H1 (cell line): ENCODE results near the gene SCGB3A1. TPM values are rescaled to one million over a fixed set of nuclear protein-coding genes. Genes with fewer than 3 reads are reported as not detected.

Experiments used
- CTCF ChIA-PET: fragments of 300-600 bp; sonication (Branson Sonifier 250); formaldehyde crosslinking; loops from one replicate; lab custom pipeline; 2021; ENCODE audit not compliant: partially characterized antibody; lab: Charles Lee
- POLR2A ChIA-PET: fragments of 300-600 bp; sonication (Branson Sonifier 250); formaldehyde crosslinking; loops from one replicate; lab custom pipeline; 2021; ENCODE audit warnings: inconsistent platforms; ENCODE audit not compliant: partially characterized antibody; lab: Charles Lee
- DNase-seq, 2 experiments: peaks; one replicate each; pipeline versions ENCODE4 v3.0.0 to v3.0.0-alpha.2; 2010 to 2022; ENCODE audit warnings: low spot score in 2 of 2, low read depth in 1 of 2, mixed read lengths in 1 of 2
- FAIRE-seq: peaks from 2 replicates; lab custom pipeline; 2011; peaks lifted over from hg19 to GRCh38; lab: Jason Lieb, UNC
- H2AFZ ChIP-seq: 2 replicates; pipeline ENCODE4 v1.8.1; 2012; ENCODE audit warnings: low read length, inconsistent platforms
- H2AK5ac ChIP-seq: 2 replicates; pipeline ENCODE4 v1.6.1; 2013; ENCODE audit warnings: low read depth, low read length
- H2BK120ac ChIP-seq: replicated peaks from 2 replicates; pipeline ENCODE3; 2013; ENCODE audit warnings: low read depth, low read length, inconsistent platforms
- H2BK12ac ChIP-seq: 2 replicates; pipeline ENCODE4 v1.6.1; 2013; ENCODE audit warnings: low read depth, low read length
- H2BK15ac ChIP-seq: 2 replicates; pipeline ENCODE4 v1.6.1; 2013; ENCODE audit warnings: low read length
- H2BK20ac ChIP-seq: 2 replicates; pipeline ENCODE4 v1.6.1; 2013; ENCODE audit warnings: low read length
- H2BK5ac ChIP-seq: 2 replicates; pipeline ENCODE4 v1.6.1; 2013; ENCODE audit warnings: low read depth, low read length
- H3K14ac ChIP-seq: 2 replicates; pipeline ENCODE4 v1.6.1; 2013; ENCODE audit warnings: inconsistent platforms; ENCODE audit not compliant: insufficient read length
- H3K18ac ChIP-seq: 2 replicates; pipeline ENCODE4 v1.6.1; 2013; ENCODE audit warnings: low read length; ENCODE audit errors: extremely low read depth
- H3K23ac ChIP-seq: 2 replicates; pipeline ENCODE4 v1.6.1; 2013; ENCODE audit warnings: inconsistent platforms; ENCODE audit not compliant: insufficient read length
- H3K23me2 ChIP-seq: 2 replicates; pipeline ENCODE4 v1.6.1; 2013; ENCODE audit warnings: low read depth, low read length
- H3K27ac ChIP-seq: 2 replicates; pipeline ENCODE4 v1.6.1; 2011; ENCODE audit warnings: low read depth, low read length, inconsistent platforms
- H3K27me3 ChIP-seq, 4 experiments: replicated peaks in 1 of 4; 1 replicate in 1 of 4; 2 replicates in 3 of 4; pipeline versions ENCODE4 v1.6.1 to v1.8.1; 2011 to 2013; ENCODE audit warnings: low read length in 3 of 4, mild to moderate bottlenecking in 3 of 4, inconsistent platforms in 2 of 4, mixed read lengths in 2 of 4, moderate library complexity in 1 of 4; ENCODE audit not compliant: control insufficient read depth in 3 of 4, insufficient read depth in 3 of 4; ENCODE audit errors: extremely low read depth in 1 of 4
- H3K36me3 ChIP-seq, 4 experiments: 2 replicates each; pipeline versions ENCODE4 v1.6.1 to v1.8.1; 2011 to 2013; ENCODE audit warnings: mild to moderate bottlenecking in 4 of 4, low read length in 3 of 4, moderate library complexity in 2 of 4, control low read depth in 1 of 4, inconsistent platforms in 1 of 4; ENCODE audit not compliant: insufficient read depth in 4 of 4, control insufficient read depth in 2 of 4
- H3K4ac ChIP-seq: replicated peaks from 2 replicates; pipeline ENCODE3; 2013; ENCODE audit warnings: low read length, low read depth, mixed read lengths, inconsistent platforms; ENCODE audit not compliant: insufficient read length
- H3K4me1 ChIP-seq, 4 experiments: replicated peaks in 1 of 4; 1 replicate in 1 of 4; 2 replicates in 3 of 4; pipeline versions ENCODE4 v1.6.1 to v1.8.1; 2011 to 2013; ENCODE audit warnings: low read length in 3 of 4, inconsistent platforms in 2 of 4, mixed read lengths in 1 of 4; ENCODE audit not compliant: insufficient read depth in 4 of 4, control insufficient read depth in 3 of 4
- H3K4me2 ChIP-seq, 2 experiments: 2 replicates each; pipeline versions ENCODE4 v1.6.1 to v1.8.1; 2011 to 2013; ENCODE audit warnings: low read depth in 2 of 2, low read length in 2 of 2, control low read depth in 1 of 2, inconsistent platforms in 1 of 2, mild to moderate bottlenecking in 1 of 2; ENCODE audit not compliant: insufficient read depth in 1 of 2
- H3K4me3 ChIP-seq, 4 experiments: fragments of 200-600, 300-600 bp in 1 of 4; sonication (generic), shearing (Covaris generic), sonication (Bioruptor Twin) in 1 of 4; 2 replicates each; pipeline versions ENCODE4 v1.5.1 to v1.8.1; 2011 to 2016; ENCODE audit warnings: low read length in 4 of 4, low read depth in 3 of 4, control low read depth in 2 of 4, inconsistent platforms in 2 of 4, mild to moderate bottlenecking in 2 of 4, mixed read lengths in 1 of 4, moderate library complexity in 1 of 4; ENCODE audit not compliant: insufficient read depth in 2 of 4; ENCODE audit errors: extremely low read depth in 1 of 4
- H3K56ac ChIP-seq: replicated peaks from 2 replicates; pipeline ENCODE3; 2013; ENCODE audit warnings: low read depth, mild to moderate bottlenecking, mixed read lengths, low read length, inconsistent platforms; ENCODE audit not compliant: insufficient read length
- H3K79me1 ChIP-seq: 2 replicates; pipeline ENCODE4 v1.6.1; 2013; ENCODE audit warnings: low read depth, low read length, control low read depth
- H3K79me2 ChIP-seq, 2 experiments: 2 replicates each; pipeline versions ENCODE4 v1.6.1 to v1.8.1; 2012 to 2013; ENCODE audit warnings: low read length in 2 of 2, mild to moderate bottlenecking in 2 of 2, inconsistent platforms in 1 of 2; ENCODE audit not compliant: insufficient read depth in 2 of 2, control insufficient read depth in 1 of 2
- H3K9ac ChIP-seq, 4 experiments: replicated peaks in 1 of 4; 1 replicate in 1 of 4; 2 replicates in 3 of 4; pipeline versions ENCODE4 v1.6.1 to v1.8.1; 2011 to 2013; ENCODE audit warnings: low read depth in 3 of 4, low read length in 3 of 4, control low read depth in 2 of 4, mild to moderate bottlenecking in 2 of 4, moderate library complexity in 2 of 4, inconsistent platforms in 1 of 4; ENCODE audit errors: extremely low read depth in 1 of 4
- H3K9me3 ChIP-seq, 2 experiments: 2 replicates each; pipeline versions ENCODE4 v1.6.1 to v1.8.1; 2012 to 2013; ENCODE audit warnings: mild to moderate bottlenecking in 2 of 2, moderate library complexity in 2 of 2, control low read depth in 1 of 2, inconsistent platforms in 1 of 2, low read depth in 1 of 2, low read length in 1 of 2, mixed read lengths in 1 of 2; ENCODE audit not compliant: insufficient read depth in 2 of 2
- H4K20me1 ChIP-seq, 2 experiments: replicated peaks in 1 of 2; 2 replicates each; pipeline versions ENCODE3 to v1.8.1; 2011 to 2013; ENCODE audit warnings: inconsistent platforms in 2 of 2, low read length in 2 of 2, mild to moderate bottlenecking in 1 of 2; ENCODE audit not compliant: insufficient read depth in 2 of 2, control insufficient read depth in 1 of 2
- H4K5ac ChIP-seq: 2 replicates; pipeline ENCODE4 v1.6.1; 2013; ENCODE audit warnings: low read length, low read depth, mixed read lengths, inconsistent platforms; ENCODE audit not compliant: insufficient read length
- H4K8ac ChIP-seq: 2 replicates; pipeline ENCODE4 v1.8.0; 2013; ENCODE audit warnings: mild to moderate bottlenecking, moderate library complexity, low read length, inconsistent platforms; ENCODE audit not compliant: insufficient read depth; ENCODE audit errors: extremely low read depth
- H4K91ac ChIP-seq: replicated peaks from 2 replicates; pipeline ENCODE3; 2013; ENCODE audit warnings: low read length, mixed read lengths, inconsistent platforms; ENCODE audit not compliant: insufficient read length
- BACH1 ChIP-seq: IDR thresholded peaks from 2 replicates; pipeline ENCODE4 v1.6.1; 2012; ENCODE audit warnings: low read length, improper control_type of control experiment
- BRCA1 ChIP-seq: IDR thresholded peaks from 2 replicates; pipeline ENCODE4 v1.6.1; 2012; ENCODE audit warnings: low read depth, low read length, improper control_type of control experiment
- CEBPB ChIP-seq: IDR thresholded peaks from 2 replicates; pipeline ENCODE4 v1.6.1; 2012; ENCODE audit warnings: low read depth, low read length
- HDAC6 ChIP-seq: IDR thresholded peaks from one replicate; pipeline ENCODE4 v1.7.1; 2012; ENCODE audit warnings: low read depth, mild to moderate bottlenecking, inconsistent platforms, low read length, moderate library complexity
- MAFK ChIP-seq: IDR thresholded peaks from 2 replicates; pipeline ENCODE4 v1.6.1; 2012; ENCODE audit warnings: low read depth, mild to moderate bottlenecking, improper control_type of control experiment, low read length
- MAX ChIP-seq: IDR thresholded peaks from 2 replicates; pipeline ENCODE4 v1.6.1; 2012; ENCODE audit warnings: inconsistent platforms
- SIRT6 ChIP-seq: IDR thresholded peaks from one replicate; pipeline ENCODE4 v1.7.1; 2012; ENCODE audit warnings: low read length, inconsistent platforms
- SIX5 ChIP-seq: IDR thresholded peaks from 2 replicates; pipeline ENCODE4 v1.6.1; 2011; ENCODE audit warnings: mild to moderate bottlenecking, low read depth, low read length
- SP4 ChIP-seq: IDR thresholded peaks from 2 replicates; pipeline ENCODE4 v1.6.1; 2012; ENCODE audit warnings: low read length, inconsistent platforms
- TCF12 ChIP-seq: IDR thresholded peaks from 2 replicates; pipeline ENCODE4 v1.6.1; 2011; ENCODE audit warnings: low read depth, mild to moderate bottlenecking, low read length
- TEAD4 ChIP-seq: IDR thresholded peaks from 2 replicates; pipeline ENCODE4 v1.6.1; 2012; ENCODE audit warnings: low read depth, low read length, inconsistent platforms, mixed read lengths
- WGBS, 2 experiments: shearing (Covaris generic) in 1 of 2; methylation state at CpG; one replicate each; pipeline versions ENCODE4 v1.1.6 to v1.1.7; 2013 to 2015; ENCODE audit warnings: low lambda C conversion rate in 2 of 2, mixed read lengths in 2 of 2, inconsistent platforms in 1 of 2, low coverage in 1 of 2, missing lambda C conversion rate in 1 of 2; ENCODE audit not compliant: insufficient replicate concordance in 2 of 2, insufficient coverage in 1 of 2, insufficient read length in 1 of 2; ENCODE audit errors: extremely low coverage in 1 of 2, missing lambda C conversion rate in 1 of 2; 5-methylcytosine and 5-hydroxymethylcytosine counted together
- long read RNA-seq, 2 experiments: library from RNA in 1 of 2; library from capped mRNA in 1 of 2; stranded (forward); transcript quantifications; one replicate each; pipeline ENCODE4 v2.0.0, GENCODE V29; 2021; ENCODE audit warnings: inconsistent platforms in 1 of 2
- polyA minus RNA-seq, 3 experiments: library from RNA; depleted of rRNA, polyadenylated mRNA; stranded (reverse); fragments of >200 nt; gene quantifications; 1 replicate in 2 of 3; 2 replicates in 1 of 3; pipeline ENCODE4 v1.2.3, GENCODE V29; 2011
- polyA plus RNA-seq, 7 experiments: library from polyadenylated mRNA; depleted of rRNA in 3 of 7; stranded (reverse) in 5 of 7; unstranded in 2 of 7; fragments of >200 nt in 5 of 7; fragments of 200-250 nt in 2 of 7; gene quantifications; 1 replicate in 5 of 7; 2 replicates in 1 of 7; 4 replicates in 1 of 7; pipeline versions ENCODE4 v1.2.1 to v1.2.3, GENCODE V29; 2011 to 2013; ENCODE audit warnings: missing spikeins in 2 of 7, mixed read lengths in 2 of 7
- total RNA-seq: library from RNA; stranded (reverse); fragmentation: NEBNext Ultra II Directional; extraction: Animal tissue kit (Norgen Biotek cat#: 25700); gene quantifications from 2 replicates; pipeline ENCODE4 v1.2.1, GENCODE V29; 2021

Gene SCGB3A1, protein sequence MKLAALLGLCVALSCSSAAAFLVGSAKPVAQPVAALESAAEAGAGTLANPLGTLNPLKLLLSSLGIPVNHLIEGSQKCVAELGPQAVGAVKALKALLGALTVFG
- not detected in 2 replicates for total RNA-seq
- 0.20 TPM in 1 of 2 replicates, not detected in the other for polyA plus RNA-seq (2011; rRNA removed)
- polyA plus RNA-seq (2011; cell fraction: cytosol; rRNA removed): not detected
- polyA plus RNA-seq (2011; cell fraction: nucleus; rRNA removed): 0.31 TPM
- not detected in 4 replicates for polyA plus RNA-seq (2012, experiment 1 of 2)
- not detected for polyA plus RNA-seq (2012, experiment 2 of 2)
- polyA plus RNA-seq (2013, experiment 1 of 2): 0.18 TPM
- 0.24 TPM for polyA plus RNA-seq (2013, experiment 2 of 2)
- polyA minus RNA-seq (2011; rRNA and poly(A)+ RNA removed): not detected in 2 replicates
- not detected for polyA minus RNA-seq (2011; cell fraction: cytosol; rRNA and poly(A)+ RNA removed)
- not detected for polyA minus RNA-seq (2011; cell fraction: nucleus; rRNA and poly(A)+ RNA removed)
- long read RNA-seq, experiment 1: 0 reads
- long read RNA-seq, experiment 2: 0 reads

DNA sequence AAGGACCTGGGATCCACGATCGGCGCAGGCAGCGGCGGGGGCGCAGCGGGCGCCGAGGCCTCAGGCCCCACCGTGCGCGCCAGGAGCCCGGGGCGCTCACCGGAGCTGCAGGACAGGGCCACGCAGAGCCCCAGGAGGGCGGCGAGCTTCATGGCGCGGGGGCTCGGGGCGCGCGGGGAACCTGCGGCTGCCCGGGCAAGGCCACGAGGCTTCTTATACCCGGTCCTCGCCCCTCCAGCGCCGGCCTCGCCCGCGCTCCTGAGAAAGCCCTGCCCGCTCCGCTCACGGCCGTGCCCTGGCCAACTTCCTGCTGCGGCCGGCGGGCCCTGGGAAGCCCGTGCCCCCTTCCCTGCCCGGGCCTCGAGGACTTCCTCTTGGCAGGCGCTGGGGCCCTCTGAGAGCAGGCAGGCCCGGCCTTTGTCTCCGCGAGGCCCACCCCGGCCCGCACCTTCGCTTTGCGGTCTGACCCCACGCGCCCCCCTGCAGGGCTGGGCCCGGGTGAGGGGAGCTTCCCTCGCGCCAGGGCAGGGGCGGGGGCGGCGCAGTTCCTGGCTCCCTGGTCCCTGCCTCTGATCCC lies at the start of gene SCGB3A1:
Gene SCGB3A1 (minus strand): TSS at position 189 of the 577 bp plus-strand sequence. CDS start 37 bp downstream, at position 152.
- Histone ChIP-seq H3K4ac (no peak within 1 kb of the TSS), H4K8ac (peak within 1 kb of the TSS; percentile 60; the same call in 1 of the 2 replicates), H3K27me3 (peaks cover 22 to 51% (median 40%) of the 10 kb centered on the region in 4 experiments), H3K9me3 (no peaks in the 10 kb centered on the region), H2BK120ac (no peak within 1 kb of the TSS), H2BK15ac (no peak within 1 kb of the TSS), H3K18ac (no peak within 1 kb of the TSS; the same call in 1 of the 2 replicates), H3K23ac (no peak within 1 kb of the TSS), H4K91ac (no peak within 1 kb of the TSS), H2BK5ac (no peak within 1 kb of the TSS), H3K4me1 (peaks cover 0 to 9% (median 3%) of the 10 kb centered on the region in 4 experiments; a peak in 5 of 7 replicates), H2BK20ac (no peak within 1 kb of the TSS), H2AFZ (peak within 1 kb of the TSS; percentile 50; the same call in 1 of the 2 replicates), H3K79me1 (no peaks in the 10 kb centered on the region), H3K56ac (no peak within 1 kb of the TSS), H3K4me3 (peak within 1 kb of the TSS; percentile 3 to 69 (median 46)), H3K14ac (no peak within 1 kb of the TSS), H4K20me1 (peaks cover 0 to 4% of the 10 kb centered on the region in 2 experiments), H3K27ac (no peak within 1 kb of the TSS), H4K5ac (no peak within 1 kb of the TSS), H2BK12ac (no peak within 1 kb of the TSS), H3K23me2 (peaks cover 20% of the 10 kb centered on the region; the same call in 1 of the 2 replicates), H3K9ac (no peak within 1 kb of the TSS), H3K79me2 (no peaks in the 10 kb centered on the region), H2AK5ac (no peak within 1 kb of the TSS), H3K4me2 (peak within 1 kb of the TSS; percentile 85 to 97), H3K36me3 (no peaks in the 10 kb centered on the region; a peak in 1 of 8 replicates)
- ChIA-PET POLR2A (interaction anchor here (0.6 to 2.3 kb wide), 2 partner anchors 11 to 19 kb away, joined by 3 to 9 read pairs; no protein-coding TSS in a partner anchor), CTCF (interaction anchor here (1.5 to 1.6 kb wide), 4 partner anchors 11 to 127 kb away, joined by 3 to 7 read pairs (median 4); no protein-coding TSS in a partner anchor)
- 12% methylated on average over 34 of the region's 60 CpGs; no CpG with 5 or more reads in 1 of the 2 experiments for WGBS, 2 experiments
- no peak for FAIRE-seq
- DNase-seq: peak in 1 of 2 experiments; percentile 59
- TF ChIP-seq SIRT6 (no peak), TEAD4 (no peak), MAX (peak; percentile 21; the same call in 1 of the 2 replicates), BACH1 (no peak), SIX5 (no peak), TCF12 (no peak), MAFK (no peak), BRCA1 (no peak), SP4 (no peak), CEBPB (no peak), HDAC6 (no peak)
